PFSK-1 (cell line): Measurements from ENCODE around the gene ARHGDIB.

Experiments used
- FOXP2 ChIP-seq: optimal IDR thresholded peaks from 2 replicates; pipeline ENCODE3; 2011; ENCODE audit warnings: borderline replicate concordance, control low read depth, inconsistent platforms; ENCODE audit not compliant: insufficient read depth; ENCODE audit errors: extremely low read length, extremely low read depth
- POLR2AphosphoS5 ChIP-seq: IDR thresholded peaks from 2 replicates; pipeline ENCODE4 v1.6.1; 2012; ENCODE audit warnings: low read depth, mild to moderate bottlenecking, control low read depth, low read length, moderate library complexity
- REST ChIP-seq, 2 experiments: IDR thresholded peaks; 2 replicates each; pipeline versions ENCODE4 v1.6.1 to v1.8.0; 2011 to 2012; ENCODE audit warnings: low read depth in 2 of 2, low read length in 2 of 2, control low read depth in 1 of 2, inconsistent platforms in 1 of 2, mild to moderate bottlenecking in 1 of 2, moderate library complexity in 1 of 2; ENCODE audit not compliant: insufficient read depth in 1 of 2
- SIN3A ChIP-seq: IDR thresholded peaks from 2 replicates; pipeline ENCODE4 v1.6.1; 2012; ENCODE audit warnings: mild to moderate bottlenecking, low read length, moderate library complexity, borderline replicate concordance; ENCODE audit not compliant: insufficient read depth
- TAF1 ChIP-seq: IDR thresholded peaks from 2 replicates; pipeline ENCODE4 v1.6.1; 2012; ENCODE audit warnings: low read length, control low read depth, borderline replicate concordance; ENCODE audit not compliant: insufficient read depth

The ARHGDIB gene

GRCh38 chr12:14902465-14902864, 58.9 kb downstream of the ARHGDIB start:
- TF ChIP-seq TAF1 (no peak), FOXP2 (no peak), REST (IDR thresholded peaks at IDR 0.05; ENCODE audit: insufficient read depth in 1 of 2, low read depth in 2 of 2, low read length in 2 of 2) (no peak), POLR2AphosphoS5 (no peak), SIN3A (no peak)

GRCh38 chr12:14901228-14901562, 60.2 kb downstream of the ARHGDIB start:
- TF ChIP-seq SIN3A (no peak), REST (IDR thresholded peaks at IDR 0.05; ENCODE audit: insufficient read depth in 1 of 2, low read depth in 2 of 2, low read length in 2 of 2) (no peak), TAF1 (no peak), POLR2AphosphoS5 (no peak), FOXP2 (no peak)

- TF ChIP-seq REST (IDR thresholded peaks at IDR 0.05; ENCODE audit: insufficient read depth in 1 of 2, low read depth in 2 of 2, low read length in 2 of 2) (no peak), SIN3A (no peak), FOXP2 (no peak), POLR2AphosphoS5 (no peak), TAF1 (no peak)
Measured at GRCh38 chr12:14900521-14901227, 60.7 kb downstream of the ARHGDIB start.

- TF ChIP-seq FOXP2 (no peak), SIN3A (0 out of 2 replicates have a peak, but pooled peaks have one; percentile 37)
Measured at GRCh38 chr12:14896521-14897169, 64.8 kb downstream of the ARHGDIB start.

GRCh38 chr12:14893506-14894250, 67.7 kb downstream of the ARHGDIB start:
- TF ChIP-seq TAF1, result no peak
- no peak for TF ChIP-seq POLR2AphosphoS5
- TF ChIP-seq REST (IDR thresholded peaks at IDR 0.05; ENCODE audit: insufficient read depth in 1 of 2, low read depth in 2 of 2, low read length in 2 of 2), result no peak
- TF ChIP-seq SIN3A, result no peak
- TF ChIP-seq FOXP2, result no peak
